GM10847 (cell line): ENCODE data around the gene ASB12.

Experiments used
- POLR2A ChIP-seq: IDR thresholded peaks from 2 replicates; pipeline ENCODE4 v1.6.1; 2011; ENCODE audit not compliant: insufficient read length; ENCODE audit errors: extremely low read depth

The ASB12 gene

DNA sequence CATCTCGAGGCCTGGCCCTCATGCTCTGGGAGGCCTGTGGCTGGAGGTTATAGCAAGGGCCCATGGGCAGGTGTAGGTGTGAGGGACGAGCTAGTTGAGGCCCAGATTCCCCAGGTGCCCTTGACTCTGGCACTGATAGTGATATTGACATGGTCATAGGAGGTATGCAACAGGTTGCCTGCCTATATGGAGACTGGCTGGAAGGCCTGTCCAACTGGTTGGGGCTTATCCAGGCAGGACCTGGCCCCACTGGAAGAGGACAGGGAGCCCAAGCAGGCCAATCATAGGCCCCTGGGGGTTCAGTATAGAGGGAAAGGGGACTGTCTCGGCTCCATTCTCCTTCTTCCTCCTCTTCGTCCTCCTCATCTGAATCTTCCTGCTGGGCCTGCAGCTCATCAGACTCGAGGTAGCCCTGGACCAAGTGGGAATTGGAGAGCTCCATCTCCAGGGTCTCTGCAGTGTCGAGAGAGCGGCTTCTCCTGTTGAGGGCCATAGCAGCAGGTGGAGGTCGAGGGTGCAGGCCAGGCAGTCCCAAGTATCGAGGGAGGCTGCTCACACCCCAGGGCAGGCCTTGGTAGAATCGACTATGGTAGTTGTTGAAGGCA lies 40.2 kb downstream of the ASB12 start:
- TF ChIP-seq POLR2A, result no peak

DNA sequence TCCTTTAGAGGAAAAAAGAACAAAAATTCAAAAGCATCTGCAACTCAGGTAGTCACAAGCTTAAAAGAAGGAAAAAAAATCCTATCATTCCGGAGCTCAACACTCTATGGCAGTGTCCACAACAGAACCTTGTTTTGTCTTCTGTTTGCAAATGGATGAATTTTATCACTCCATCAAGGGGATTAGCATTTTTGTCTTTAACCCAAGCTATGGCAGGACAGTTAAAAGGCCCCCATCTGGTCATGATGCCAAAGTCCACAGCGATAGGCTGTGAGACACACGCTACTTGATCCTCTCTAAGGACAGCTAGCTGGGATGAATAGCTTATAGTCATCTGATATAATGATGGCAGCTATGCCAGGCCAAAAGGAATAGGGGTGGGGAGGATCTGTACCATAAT lies 41.5 kb downstream of the ASB12 start:
- no peak for TF ChIP-seq POLR2A

DNA sequence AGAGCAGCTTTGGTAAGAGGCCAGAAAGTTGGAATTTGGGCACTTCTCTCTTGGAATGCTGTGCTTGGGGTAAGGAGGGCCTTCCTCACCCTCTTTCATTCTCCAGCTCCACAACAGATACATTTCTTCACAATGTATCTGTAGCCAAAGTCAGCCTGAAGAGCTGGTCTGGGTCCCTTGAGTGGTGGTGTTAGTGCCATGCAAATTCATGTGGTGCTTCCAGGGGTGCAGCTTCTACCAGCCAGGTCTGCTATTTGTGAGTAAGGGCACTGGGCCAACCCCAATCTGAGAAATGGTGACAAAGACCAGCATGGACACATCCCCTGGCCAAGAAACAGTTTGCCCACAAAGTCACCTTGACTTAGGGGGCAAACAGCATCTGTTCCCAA lies 42.7 kb downstream of the ASB12 start:
- no peak for TF ChIP-seq POLR2A

DNA sequence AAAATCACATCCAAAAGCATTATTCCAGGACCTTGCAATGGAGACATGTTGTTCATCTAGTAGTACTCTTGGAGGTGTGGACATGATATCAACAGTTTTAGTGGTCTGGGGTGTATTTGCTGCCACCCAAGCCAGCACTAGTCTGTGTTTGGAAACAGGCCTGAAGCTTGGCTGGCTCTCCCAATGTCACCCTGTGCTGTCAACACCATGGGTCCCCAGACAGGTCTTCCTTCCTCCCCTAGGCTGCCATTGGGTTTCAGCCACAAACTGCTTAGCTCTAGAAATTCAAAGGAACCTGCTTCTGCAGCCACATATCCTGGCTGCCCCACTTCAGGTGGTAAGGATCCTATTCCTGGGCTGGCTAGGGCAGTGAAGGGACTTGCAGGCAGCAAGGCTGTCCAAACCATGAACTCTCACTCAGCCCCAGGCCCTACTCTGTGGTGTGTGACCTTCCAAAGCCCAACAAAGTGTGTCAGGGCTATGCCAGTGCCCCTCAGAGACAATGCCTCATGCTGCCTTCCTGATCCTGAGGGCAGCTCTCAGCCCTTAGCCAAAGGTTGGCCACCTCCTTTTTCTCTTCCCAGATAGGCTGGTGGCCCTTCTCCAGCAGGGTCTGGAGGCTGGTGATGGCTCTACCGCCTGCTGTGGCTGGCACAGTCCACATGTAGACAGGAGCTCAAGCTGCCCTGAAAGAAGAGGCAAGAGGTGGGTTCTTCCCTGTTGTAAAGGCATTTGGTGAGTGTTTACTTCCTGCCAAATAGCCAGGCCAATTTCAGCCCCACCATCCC lies 43.2 kb downstream of the ASB12 start:
- TF ChIP-seq POLR2A, result no peak

- TF ChIP-seq POLR2A, result no peak
Measured at GRCh38 chrX:64184396-64184795, 46.0 kb downstream of the ASB12 start.

DNA sequence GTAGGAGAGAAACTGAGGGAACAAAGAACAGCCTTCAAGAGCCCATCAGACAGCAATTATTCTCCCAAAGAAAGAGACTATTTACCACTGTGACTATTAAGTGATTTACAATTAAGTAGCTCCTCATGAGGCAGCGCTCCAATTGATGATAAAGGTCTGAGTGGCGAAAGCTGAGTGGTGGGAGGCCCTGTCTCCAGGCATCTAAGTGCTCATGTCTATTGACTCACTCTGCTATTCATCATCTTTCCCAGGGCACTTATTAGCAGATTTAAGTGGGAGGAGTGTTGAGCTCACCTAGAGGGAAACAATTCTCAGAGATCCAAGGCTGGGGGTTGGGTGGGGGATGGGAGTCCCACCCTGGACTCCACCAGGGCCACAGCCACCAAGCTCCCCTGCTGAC lies 48.2 kb downstream of the ASB12 start:
- TF ChIP-seq POLR2A, result no peak

DNA sequence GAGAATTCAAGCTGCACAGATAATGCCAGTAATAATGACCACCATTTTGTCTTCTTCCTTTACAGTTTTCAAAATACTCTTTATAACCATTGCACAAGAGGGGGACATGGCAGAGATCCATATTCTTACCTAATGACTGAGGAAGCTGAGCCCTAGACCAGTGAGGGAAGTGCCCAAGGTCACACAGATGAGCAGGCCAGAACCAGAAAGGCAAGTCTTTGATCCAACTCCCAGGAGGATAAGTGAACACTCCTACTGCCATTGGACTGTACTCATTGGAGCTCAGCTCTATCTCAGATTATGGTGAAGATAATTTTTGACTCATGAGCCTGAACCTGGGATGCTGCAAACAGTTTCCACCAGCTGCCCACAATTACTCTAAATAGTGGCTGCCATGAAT lies 53.5 kb downstream of the ASB12 start:
- TF ChIP-seq POLR2A, result no peak
